ENCODE data around the gene SPINK9.
"Not testable (repeated sequence)": the region's sequence is repeated elsewhere in the genome, so short reads cannot be mapped to it uniquely, and the experiment has no call there.

Gene SPINK9

GRCh38 chr5:148335259-148335658 is at the start of gene SPINK9:
SPINK9 (plus strand) TSS chr5:148335559; CDS start chr5:148335614, 55 bp downstream.
- H3K27me3 Mint-ChIP-seq: peaks cover under 1% of the 10 kb centered on the region
- H3K9me3 Mint-ChIP-seq: peaks cover 10% of the 10 kb centered on the region
- no peaks in the 10 kb centered on the region for H3K4me1 Mint-ChIP-seq (ENCODE audit: low read depth)
- no peak within 1 kb of the TSS for H3K4me3 Mint-ChIP-seq
- no peak within 1 kb of the TSS for H3K27ac Mint-ChIP-seq
- H3K36me3 Mint-ChIP-seq (ENCODE audit: low read depth): no peaks in the 10 kb centered on the region

GRCh38 chr5:148290271-148291195 is 44.8 kb upstream of the SPINK9 start:
- H3K27ac Mint-ChIP-seq: no peak overlapping the region
- H3K4me3 Mint-ChIP-seq: no peak overlapping the region
- H3K9me3 Mint-ChIP-seq: no peaks in the 10 kb centered on the region
- no peaks in the 10 kb centered on the region for H3K27me3 Mint-ChIP-seq
- H3K36me3 Mint-ChIP-seq (ENCODE audit: low read depth): no peaks in the 10 kb centered on the region
- no peaks in the 10 kb centered on the region for H3K4me1 Mint-ChIP-seq (ENCODE audit: low read depth)

- Mint-ChIP-seq H3K4me3 (no peak overlapping the region), H3K27me3 (no peaks in the 10 kb centered on the region), H3K9me3 (no peaks in the 10 kb centered on the region), H3K36me3 (ENCODE audit: low read depth) (no peaks in the 10 kb centered on the region), H3K4me1 (ENCODE audit: low read depth) (no peaks in the 10 kb centered on the region), H3K27ac (no peak overlapping the region)
Observed at GRCh38 chr5:148297731-148298130, 37.6 kb upstream of the SPINK9 start.

GRCh38 chr5:148306446-148306845 is 28.9 kb upstream of the SPINK9 start:
- H3K27ac Mint-ChIP-seq: no peak overlapping the region
- no peaks in the 10 kb centered on the region for H3K4me1 Mint-ChIP-seq (ENCODE audit: low read depth)
- H3K9me3 Mint-ChIP-seq: peaks cover 13% of the 10 kb centered on the region
- H3K27me3 Mint-ChIP-seq: peaks cover 23% of the 10 kb centered on the region
- H3K4me3 Mint-ChIP-seq: no peak overlapping the region
- no peaks in the 10 kb centered on the region for H3K36me3 Mint-ChIP-seq (ENCODE audit: low read depth)

- peaks cover 16% of the 10 kb centered on the region for H3K27me3 Mint-ChIP-seq
- H3K9me3 Mint-ChIP-seq: peaks cover 13% of the 10 kb centered on the region
- H3K27ac Mint-ChIP-seq: no peak overlapping the region
- no peak overlapping the region for H3K4me3 Mint-ChIP-seq
- no peaks in the 10 kb centered on the region for H3K36me3 Mint-ChIP-seq (ENCODE audit: low read depth)
- H3K4me1 Mint-ChIP-seq (ENCODE audit: low read depth): no peaks in the 10 kb centered on the region
Observed at GRCh38 chr5:148309019-148309418, 26.3 kb upstream of the SPINK9 start.

- H3K9me3 Mint-ChIP-seq: peaks cover 13% of the 10 kb centered on the region
- peaks cover 16% of the 10 kb centered on the region for H3K27me3 Mint-ChIP-seq
- no peak overlapping the region for H3K4me3 Mint-ChIP-seq
- H3K36me3 Mint-ChIP-seq (ENCODE audit: low read depth): no peaks in the 10 kb centered on the region
- no peaks in the 10 kb centered on the region for H3K4me1 Mint-ChIP-seq (ENCODE audit: low read depth)
- no peak overlapping the region for H3K27ac Mint-ChIP-seq
Observed at GRCh38 chr5:148309746-148310145, 25.6 kb upstream of the SPINK9 start.

- H3K36me3 Mint-ChIP-seq (ENCODE audit: low read depth): no peaks in the 10 kb centered on the region
- H3K27ac Mint-ChIP-seq: no peak overlapping the region
- peaks cover 16% of the 10 kb centered on the region for H3K27me3 Mint-ChIP-seq
- peaks cover 13% of the 10 kb centered on the region for H3K9me3 Mint-ChIP-seq
- H3K4me3 Mint-ChIP-seq: no peak overlapping the region
- H3K4me1 Mint-ChIP-seq (ENCODE audit: low read depth): no peaks in the 10 kb centered on the region
Observed at GRCh38 chr5:148311484-148311883, 23.9 kb upstream of the SPINK9 start.

- no peaks in the 10 kb centered on the region for H3K4me1 Mint-ChIP-seq (ENCODE audit: low read depth)
- H3K36me3 Mint-ChIP-seq (ENCODE audit: low read depth): no peaks in the 10 kb centered on the region
- no peak within 1 kb of the TSS for H3K27ac Mint-ChIP-seq
- no peak within 1 kb of the TSS for H3K4me3 Mint-ChIP-seq
- H3K27me3 Mint-ChIP-seq: peaks cover 12% of the 10 kb centered on the region
- H3K9me3 Mint-ChIP-seq: peaks cover 13% of the 10 kb centered on the region
Observed at GRCh38 chr5:148312153-148312552, 23.2 kb upstream of the SPINK9 start, which contains the start of gene SPINK7. SPINK7 (plus strand) TSS chr5:148312423; CDS start chr5:148312484, 61 bp downstream.

GRCh38 chr5:148314187-148314586 is 21.2 kb upstream of the SPINK9 start:
- Mint-ChIP-seq H3K4me1 (ENCODE audit: low read depth) (no peaks in the 10 kb centered on the region), H3K4me3 (no peak overlapping the region), H3K27ac (no peak overlapping the region), H3K36me3 (ENCODE audit: low read depth) (no peaks in the 10 kb centered on the region), H3K27me3 (peaks cover 7% of the 10 kb centered on the region), H3K9me3 (peaks cover 7% of the 10 kb centered on the region)

- H3K27ac Mint-ChIP-seq: no peak overlapping the region
- peaks cover 6% of the 10 kb centered on the region for H3K27me3 Mint-ChIP-seq
- H3K4me3 Mint-ChIP-seq: no peak overlapping the region
- no peaks in the 10 kb centered on the region for H3K4me1 Mint-ChIP-seq (ENCODE audit: low read depth)
- H3K9me3 Mint-ChIP-seq: peaks cover 2% of the 10 kb centered on the region
- H3K36me3 Mint-ChIP-seq (ENCODE audit: low read depth): no peaks in the 10 kb centered on the region
Observed at GRCh38 chr5:148314731-148315130, 20.6 kb upstream of the SPINK9 start.

- not testable (repeated sequence) for H3K27me3 Mint-ChIP-seq; H3K4me1 Mint-ChIP-seq (ENCODE audit: low read depth); H3K27ac Mint-ChIP-seq; H3K9me3 Mint-ChIP-seq; H3K36me3 Mint-ChIP-seq (ENCODE audit: low read depth)
- peak overlapping the region; percentile 78 for H3K4me3 Mint-ChIP-seq
Observed at GRCh38 chr5:148320011-148320963, 15.1 kb upstream of the SPINK9 start.

GRCh38 chr5:148333262-148333849 is 2.0 kb upstream of the SPINK9 start:
- Mint-ChIP-seq H3K27me3 (peaks cover 4% of the 10 kb centered on the region), H3K9me3 (peaks cover 15% of the 10 kb centered on the region)

GRCh38 chr5:148336704-148337435 is 1.5 kb downstream of the SPINK9 start:
- H3K4me1 Mint-ChIP-seq (ENCODE audit: low read depth): no peaks in the 10 kb centered on the region
- no peaks in the 10 kb centered on the region for H3K27me3 Mint-ChIP-seq
- no peaks in the 10 kb centered on the region for H3K36me3 Mint-ChIP-seq (ENCODE audit: low read depth)
- no peak overlapping the region for H3K27ac Mint-ChIP-seq
- H3K9me3 Mint-ChIP-seq: peaks cover 4% of the 10 kb centered on the region
- no peak overlapping the region for H3K4me3 Mint-ChIP-seq

More at GRCh38 chr5:148333262-148333849, 2.0 kb upstream of the SPINK9 start:
- no peak overlapping the region for H3K27ac Mint-ChIP-seq
- H3K4me1 Mint-ChIP-seq (ENCODE audit: low read depth): no peaks in the 10 kb centered on the region
- H3K4me3 Mint-ChIP-seq: no peak overlapping the region
- H3K36me3 Mint-ChIP-seq (ENCODE audit: low read depth): no peaks in the 10 kb centered on the region

- Mint-ChIP-seq H3K4me1 (ENCODE audit: low read depth) (no peaks in the 10 kb centered on the region), H3K4me3 (no peak overlapping the region), H3K27ac (no peak overlapping the region), H3K9me3 (no peaks in the 10 kb centered on the region), H3K27me3 (no peaks in the 10 kb centered on the region), H3K36me3 (ENCODE audit: low read depth) (no peaks in the 10 kb centered on the region)
Observed at GRCh38 chr5:148342371-148343045, 7.1 kb downstream of the SPINK9 start.

All from stimulated activated naive CD8-positive, alpha-beta T cell treated with anti-CD3 and anti-CD28 coated beads, Interleukin-15, Interleukin-2, amounts not matched to agents 100 ng/mL and 50 ng/mL, for 24 hours (primary cell).